A549 (cell line): Measurements from ENCODE around the gene C1orf21.

Source experiments
- BHLHE40 ChIP-seq: IDR thresholded peaks from 2 replicates; pipeline ENCODE4 v1.6.1; 2012; ENCODE audit warnings: low read depth, low read length, inconsistent platforms
- CBX2 ChIP-seq: fragments of 200-600 bp; sonication (generic); IDR thresholded peaks from 2 replicates; pipeline ENCODE4 v1.6.1; 2016; ENCODE audit warnings: low read depth, mild to moderate bottlenecking, borderline replicate concordance
- EP300 ChIP-seq, 2 experiments: fragments of >200 bp; sonication (Bioruptor Twin); formaldehyde crosslinking; IDR thresholded peaks; 2 replicates in 1 of 2; 3 replicates in 1 of 2; pipeline ENCODE4 v1.6.1; 2016 to 2017
- FOSL2 ChIP-seq, 2 experiments: fragments of 450-650 bp in 1 of 2; fragments of >200 bp in 1 of 2; sonication (Bioruptor Twin) in 1 of 2; formaldehyde crosslinking; IDR thresholded peaks; 2 replicates each; pipeline versions ENCODE4 v1.5.0 to v1.6.1; 2016 to 2020; ENCODE audit warnings: mild to moderate bottlenecking in 1 of 2, moderate library complexity in 1 of 2
- JUN ChIP-seq, 2 experiments: fragments of >200 bp; sonication (Bioruptor Twin); formaldehyde crosslinking; IDR thresholded peaks; 2 replicates in 1 of 2; 3 replicates in 1 of 2; pipeline ENCODE4 v1.6.1; 2016 to 2017
- POLR2A ChIP-seq: IDR thresholded peaks from 2 replicates; pipeline ENCODE4 v1.6.1; 2012; ENCODE audit warnings: mild to moderate bottlenecking, low read length
- RAD21 ChIP-seq, 2 experiments: fragments of >200 bp in 1 of 2; sonication (Bioruptor Twin) in 1 of 2; formaldehyde crosslinking in 1 of 2; IDR thresholded peaks in 1 of 2; conservative IDR thresholded peaks in 1 of 2; 2 replicates in 1 of 2; 3 replicates in 1 of 2; pipeline ENCODE4 v1.6.1; 2012 to 2018; ENCODE audit warnings: inconsistent platforms in 1 of 2
- TF ChIP-seq, protein P1 (sequence below): IDR thresholded peaks from 2 replicates; pipeline ENCODE4 v1.6.1; 2012
- TF ChIP-seq, protein P2 (sequence below): fragments of >200 bp; sonication (Bioruptor Twin); formaldehyde crosslinking; IDR thresholded peaks from 3 replicates; pipeline ENCODE4 v1.5.1; 2016

DNA sequence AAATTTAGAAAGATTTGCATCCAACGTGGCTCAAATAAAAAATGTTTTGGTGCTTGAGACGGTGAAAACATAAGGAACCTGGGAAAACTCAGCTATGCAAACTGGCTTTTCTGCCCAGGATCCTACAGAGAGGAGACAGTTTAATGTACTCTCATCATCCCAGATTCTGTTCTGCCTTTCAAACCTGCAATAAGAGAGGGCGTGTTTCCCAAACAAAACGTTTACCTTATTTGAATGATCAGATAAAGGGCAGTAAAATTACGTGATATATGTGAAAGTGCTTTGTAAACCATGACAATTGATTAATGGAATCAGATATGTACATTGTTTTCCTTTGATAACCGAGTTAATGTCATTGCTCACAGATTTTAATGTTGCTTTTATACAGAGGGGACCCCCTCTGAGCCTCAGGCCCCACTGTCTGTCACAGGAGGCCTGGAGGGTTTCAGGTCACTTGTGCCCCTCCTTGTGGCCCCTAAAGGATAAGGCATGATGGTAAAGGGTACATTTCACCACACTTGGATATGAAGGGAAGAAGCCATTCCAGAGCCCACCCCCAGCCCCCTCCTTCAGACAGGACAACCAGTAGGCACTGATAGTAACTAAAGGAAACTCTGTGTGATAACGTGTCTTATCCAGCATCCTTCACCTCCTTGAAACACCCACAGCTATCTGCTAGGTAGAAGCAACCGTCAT is 210.3 kb downstream of the C1orf21 start:
- TF ChIP-seq, protein P1, sequence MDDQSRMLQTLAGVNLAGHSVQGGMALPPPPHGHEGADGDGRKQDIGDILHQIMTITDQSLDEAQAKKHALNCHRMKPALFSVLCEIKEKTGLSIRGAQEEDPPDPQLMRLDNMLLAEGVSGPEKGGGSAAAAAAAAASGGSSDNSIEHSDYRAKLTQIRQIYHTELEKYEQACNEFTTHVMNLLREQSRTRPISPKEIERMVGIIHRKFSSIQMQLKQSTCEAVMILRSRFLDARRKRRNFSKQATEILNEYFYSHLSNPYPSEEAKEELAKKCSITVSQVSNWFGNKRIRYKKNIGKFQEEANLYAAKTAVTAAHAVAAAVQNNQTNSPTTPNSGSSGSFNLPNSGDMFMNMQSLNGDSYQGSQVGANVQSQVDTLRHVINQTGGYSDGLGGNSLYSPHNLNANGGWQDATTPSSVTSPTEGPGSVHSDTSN: no peak
- no peak for TF ChIP-seq BHLHE40
- TF ChIP-seq FOSL2 (IDR thresholded peaks at IDR 0.05): no peak
- no peak for TF ChIP-seq FOSL2 (CRISPR knock-in tag; IDR thresholded peaks at IDR 0.05)
- no peak for TF ChIP-seq POLR2A
- TF ChIP-seq JUN (IDR thresholded peaks at IDR 0.05): no peak
- no peak for TF ChIP-seq RAD21 (conservative IDR thresholded peaks at IDR 0.05 in 1 of 2, IDR thresholded peaks at IDR 0.05 in 1 of 2)
- TF ChIP-seq CBX2: no peak
- TF ChIP-seq, protein P2, sequence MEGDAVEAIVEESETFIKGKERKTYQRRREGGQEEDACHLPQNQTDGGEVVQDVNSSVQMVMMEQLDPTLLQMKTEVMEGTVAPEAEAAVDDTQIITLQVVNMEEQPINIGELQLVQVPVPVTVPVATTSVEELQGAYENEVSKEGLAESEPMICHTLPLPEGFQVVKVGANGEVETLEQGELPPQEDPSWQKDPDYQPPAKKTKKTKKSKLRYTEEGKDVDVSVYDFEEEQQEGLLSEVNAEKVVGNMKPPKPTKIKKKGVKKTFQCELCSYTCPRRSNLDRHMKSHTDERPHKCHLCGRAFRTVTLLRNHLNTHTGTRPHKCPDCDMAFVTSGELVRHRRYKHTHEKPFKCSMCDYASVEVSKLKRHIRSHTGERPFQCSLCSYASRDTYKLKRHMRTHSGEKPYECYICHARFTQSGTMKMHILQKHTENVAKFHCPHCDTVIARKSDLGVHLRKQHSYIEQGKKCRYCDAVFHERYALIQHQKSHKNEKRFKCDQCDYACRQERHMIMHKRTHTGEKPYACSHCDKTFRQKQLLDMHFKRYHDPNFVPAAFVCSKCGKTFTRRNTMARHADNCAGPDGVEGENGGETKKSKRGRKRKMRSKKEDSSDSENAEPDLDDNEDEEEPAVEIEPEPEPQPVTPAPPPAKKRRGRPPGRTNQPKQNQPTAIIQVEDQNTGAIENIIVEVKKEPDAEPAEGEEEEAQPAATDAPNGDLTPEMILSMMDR: no peak
- no peak for TF ChIP-seq EP300 (IDR thresholded peaks at IDR 0.05)
